Adrenal gland (tissue), 5 donors: ENCODE measurements around the gene ERBB4.

Experiments used
- CTCF ChIP-seq, 6 experiments: fragments of 450-650 bp in 4 of 6; fragments of 200-600 bp in 2 of 6; sonication (generic) in 1 of 6; IDR thresholded peaks; 1 replicate in 5 of 6; 2 replicates in 1 of 6; pipeline versions ENCODE4 v1.5.1 to v1.8.0; 2016 to 2021; ENCODE audit warnings: antibody characterized with exemption in 6 of 6, mild to moderate bottlenecking in 2 of 6, moderate library complexity in 1 of 6
- POLR2A ChIP-seq, 2 donors: fragments of 450-650 bp; IDR thresholded peaks; one replicate each; pipeline ENCODE4 v1.6.1; 2017; ENCODE audit warnings: antibody characterized with exemption in 2 of 2, mild to moderate bottlenecking in 2 of 2, moderate library complexity in 1 of 2
- donor health status: DM: no; HTN: no; CAD: no.

GRCh38 chr2:211673133-211673905, 865.3 kb downstream of the ERBB4 start:
- TF ChIP-seq CTCF (IDR thresholded peaks at IDR 0.05), result no peak
- no peak for TF ChIP-seq POLR2A (IDR thresholded peaks at IDR 0.05)
